ENCODE data around the gene CWC22.

DNA sequence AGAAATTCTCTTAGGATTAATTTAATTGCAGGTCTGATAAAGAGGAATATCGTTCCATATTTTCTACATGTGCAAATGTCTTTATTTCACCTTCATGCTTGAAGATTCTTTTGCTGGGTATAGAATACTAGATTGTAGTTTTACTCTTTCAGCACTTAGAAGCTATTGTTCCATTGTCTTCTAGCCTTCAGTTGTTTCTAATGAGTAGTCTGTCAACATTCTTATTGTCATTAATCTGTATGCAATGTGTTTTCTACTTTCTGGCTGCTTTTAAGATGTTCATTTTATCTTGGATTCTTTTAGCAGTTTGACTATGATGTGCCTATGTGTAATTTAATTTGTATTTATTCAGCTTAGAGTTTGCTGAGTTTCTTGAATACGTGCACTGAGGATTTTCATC lies 81.4 kb downstream of the CWC22 start:
- TF ChIP-seq BHLHE40 (IDR thresholded peaks at IDR 0.05; ENCODE audit: borderline replicate concordance) = no peak
- no peak for TF ChIP-seq SUZ12 (IDR thresholded peaks at IDR 0.05)
- no peak for TF ChIP-seq HDGF (IDR thresholded peaks at IDR 0.05; ENCODE audit: borderline replicate concordance)
- TF ChIP-seq FOXK2 (IDR thresholded peaks at IDR 0.05) = no peak
- no peak for TF ChIP-seq SP1 (IDR thresholded peaks at IDR 0.05)
- TF ChIP-seq ZNF384 (IDR thresholded peaks at IDR 0.05) = no peak
- no peak for TF ChIP-seq ELF4 (IDR thresholded peaks at IDR 0.05)
- TF ChIP-seq FOXM1 (IDR thresholded peaks at IDR 0.05; ENCODE audit: borderline replicate concordance) = no peak
- no peak for TF ChIP-seq NFRKB (IDR thresholded peaks at IDR 0.05)
- TF ChIP-seq L3MBTL2 (conservative IDR thresholded peaks at IDR 0.05) = no peak
- no peak for TF ChIP-seq FOXA1 (IDR thresholded peaks at IDR 0.05)
- no peak for TF ChIP-seq TARDBP (IDR thresholded peaks at IDR 0.05)
- no peak for TF ChIP-seq ARNT (IDR thresholded peaks at IDR 0.05)
- no peak for TF ChIP-seq LEF1 (IDR thresholded peaks at IDR 0.05; ENCODE audit: borderline replicate concordance)

Data from HEK293T (cell line).